Right lung (tissue), 5 donors: ENCODE results near the gene BTF3. TPM values are rescaled to one million over a fixed set of nuclear protein-coding genes. Genes with fewer than 3 reads are reported as not detected.

Experiments used
- polyA plus RNA-seq, 5 donors: library from polyadenylated mRNA; unstranded; fragments of 120-200 nt; gene quantifications; one replicate each; pipeline versions ENCODE4 v1.2.1 to v1.2.3, GENCODE V29; 2013; ENCODE audit warnings: inconsistent platforms in 1 of 5, low replicate concordance in 1 of 5; ENCODE audit not compliant: insufficient read length in 5 of 5, insufficient read depth in 1 of 5

Gene BTF3
- polyA plus RNA-seq, 5 donors: 913 to 1,026 (median 931) TPM

Other genes starting within 250 kb of the BTF3 start
- gene FOXD1, start 49.7 kb upstream of the BTF3 start, polyA plus RNA-seq: under 1 TPM in 3 of 5 donors, not detected in 2; 0.10 to 0.25 (median 0.13) TPM
- 100 to 1,000 TPM in 1 of 5 donors, 10 to 100 TPM in 4; 48.4 to 109 (median 70.6) TPM for gene ANKRA2, start 67.2 kb downstream of the BTF3 start, polyA plus RNA-seq
- 10 to 100 TPM; 15.3 to 21.0 (median 18.0) TPM for gene UTP15, start 67.3 kb downstream of the BTF3 start, polyA plus RNA-seq
- 10 to 100 TPM in 3 of 5 donors, 1 to 10 TPM in 2; 8.2 to 16.8 (median 10.2) TPM for gene ARHGEF28, start 127.8 kb downstream of the BTF3 start, polyA plus RNA-seq